ENCODE data around the gene SIGLEC7.
"Not testable (repeated sequence)": the region's sequence is repeated elsewhere in the genome, so short reads cannot be mapped to it uniquely, and the experiment has no call there.

The SIGLEC7 gene

DNA sequence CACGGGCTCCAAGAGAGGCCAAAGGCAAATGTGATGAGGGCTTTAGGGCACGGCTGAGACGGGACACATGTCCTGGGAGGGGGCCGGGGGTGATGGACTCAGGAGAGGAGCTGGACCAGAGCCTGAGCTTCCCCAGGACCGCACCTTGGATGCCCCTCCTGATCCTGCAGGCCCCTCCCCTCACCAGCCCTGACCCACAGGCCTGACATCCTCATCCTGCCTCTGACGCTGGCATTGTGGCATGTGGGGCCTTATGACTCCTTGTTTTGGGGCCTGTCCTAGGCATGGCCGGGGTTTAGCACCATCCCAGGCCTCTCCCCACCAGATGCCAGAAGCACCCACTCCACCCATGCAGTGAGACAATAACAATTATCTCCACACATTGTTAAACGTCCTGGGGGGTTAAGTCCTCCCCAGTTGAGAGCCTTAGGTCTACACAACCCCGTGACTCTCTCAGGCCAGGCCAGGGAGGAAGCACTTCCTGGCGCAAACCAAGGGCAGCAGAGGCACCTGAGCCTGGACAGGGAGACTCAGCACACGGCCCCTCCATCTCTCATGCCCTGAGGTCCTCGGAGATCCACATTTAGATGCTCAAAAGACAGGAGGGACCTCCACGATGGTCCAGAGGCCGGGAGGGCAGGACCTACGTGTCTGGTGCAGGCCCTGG, 841 bp downstream of the SIGLEC7 start:
- not testable (repeated sequence) for ATAC-seq, H3K4me3 Mint-ChIP-seq, H3K36me3 Mint-ChIP-seq, H3K9me3 Mint-ChIP-seq, H3K27ac Mint-ChIP-seq
- peaks cover 12% of the 10 kb centered on the region for H3K4me1 Mint-ChIP-seq
- peaks cover 47% of the 10 kb centered on the region for H3K27me3 Mint-ChIP-seq

GRCh38 chr19:51143486-51143885, 1.4 kb downstream of the SIGLEC7 start:
- Mint-ChIP-seq H3K27ac (no peak overlapping the region), H3K27me3 (peaks cover 45% of the 10 kb centered on the region), H3K36me3 (no peaks in the 10 kb centered on the region), H3K4me3 (no peak overlapping the region), H3K9me3 (no peaks in the 10 kb centered on the region), H3K4me1 (peaks cover 12% of the 10 kb centered on the region)
- no peak for ATAC-seq

DNA sequence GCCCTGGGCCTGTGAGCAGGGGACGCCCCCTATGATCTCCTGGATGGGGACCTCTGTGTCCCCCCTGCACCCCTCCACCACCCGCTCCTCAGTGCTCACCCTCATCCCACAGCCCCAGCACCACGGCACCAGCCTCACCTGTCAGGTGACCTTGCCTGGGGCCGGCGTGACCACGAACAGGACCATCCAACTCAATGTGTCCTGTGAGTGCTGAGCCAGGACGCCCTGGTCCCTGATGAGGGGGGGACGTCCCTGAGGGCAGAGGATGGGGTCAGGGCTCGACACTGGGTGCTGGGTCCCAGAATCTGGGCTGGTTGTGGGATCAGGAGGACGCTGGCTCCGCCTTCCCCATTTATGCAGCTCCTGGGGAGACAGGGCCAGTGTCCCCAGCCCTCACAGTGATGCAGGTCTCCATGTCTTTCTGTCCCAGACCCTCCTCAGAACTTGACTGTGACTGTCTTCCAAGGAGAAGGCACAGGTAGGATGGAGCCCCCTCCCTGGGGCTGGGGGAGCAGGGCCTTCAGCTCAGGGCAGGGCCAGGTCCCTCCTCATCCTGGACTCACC, 2.5 kb downstream of the SIGLEC7 start:
- no peaks in the 10 kb centered on the region for H3K36me3 Mint-ChIP-seq
- H3K27ac Mint-ChIP-seq: no peak overlapping the region
- H3K4me3 Mint-ChIP-seq: no peak overlapping the region
- no peak for ATAC-seq
- H3K4me1 Mint-ChIP-seq: peaks cover 8% of the 10 kb centered on the region
- H3K9me3 Mint-ChIP-seq: no peaks in the 10 kb centered on the region
- H3K27me3 Mint-ChIP-seq: peaks cover 45% of the 10 kb centered on the region

- peaks cover 5% of the 10 kb centered on the region for H3K9me3 Mint-ChIP-seq
- no peak for ATAC-seq
- H3K27me3 Mint-ChIP-seq: peaks cover 45% of the 10 kb centered on the region
- no peak overlapping the region for H3K4me3 Mint-ChIP-seq
- H3K36me3 Mint-ChIP-seq: no peaks in the 10 kb centered on the region
- H3K27ac Mint-ChIP-seq: no peak overlapping the region
- no peaks in the 10 kb centered on the region for H3K4me1 Mint-ChIP-seq
Observed at GRCh38 chr19:51145916-51146493, 3.9 kb downstream of the SIGLEC7 start.

DNA sequence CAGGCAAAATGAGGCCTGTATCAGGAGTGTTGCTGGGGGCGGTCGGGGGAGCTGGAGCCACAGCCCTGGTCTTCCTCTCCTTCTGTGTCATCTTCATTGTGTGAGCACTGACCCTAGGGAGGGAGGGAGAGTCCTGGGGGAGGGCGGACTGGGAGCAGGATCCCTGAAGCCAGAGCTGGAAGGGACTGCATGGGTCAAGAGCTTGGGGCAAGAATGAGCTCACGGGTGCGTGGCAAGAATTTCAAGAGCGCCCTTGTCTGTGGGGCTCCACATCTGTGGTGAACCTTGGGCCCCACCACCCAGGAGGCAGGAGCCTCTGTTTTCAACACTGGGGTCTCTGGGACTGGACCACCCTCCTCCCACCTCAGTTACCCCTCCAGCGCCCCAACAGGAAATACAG, 4.7 kb downstream of the SIGLEC7 start:
- Mint-ChIP-seq H3K4me3 (no peak overlapping the region), H3K27me3 (peaks cover 50% of the 10 kb centered on the region), H3K9me3 (peaks cover 5% of the 10 kb centered on the region), H3K36me3 (no peaks in the 10 kb centered on the region), H3K27ac (no peak overlapping the region), H3K4me1 (no peaks in the 10 kb centered on the region)
- ATAC-seq: no peak

GRCh38 chr19:51147663-51148062, 5.6 kb downstream of the SIGLEC7 start:
- H3K27me3 Mint-ChIP-seq: peaks cover 53% of the 10 kb centered on the region
- H3K4me1 Mint-ChIP-seq: no peaks in the 10 kb centered on the region
- H3K4me3 Mint-ChIP-seq: no peak overlapping the region
- H3K27ac Mint-ChIP-seq: no peak overlapping the region
- no peaks in the 10 kb centered on the region for H3K36me3 Mint-ChIP-seq
- no peak for ATAC-seq
- peaks cover 5% of the 10 kb centered on the region for H3K9me3 Mint-ChIP-seq

GRCh38 chr19:51148580-51148979, 6.5 kb downstream of the SIGLEC7 start:
- Mint-ChIP-seq H3K27me3 (peaks cover 60% of the 10 kb centered on the region), H3K9me3 (peaks cover 5% of the 10 kb centered on the region), H3K4me1 (no peaks in the 10 kb centered on the region), H3K27ac (no peak overlapping the region), H3K4me3 (no peak overlapping the region), H3K36me3 (no peaks in the 10 kb centered on the region)
- ATAC-seq: no peak

- Mint-ChIP-seq H3K27ac (no peak overlapping the region), H3K9me3 (peaks cover 5% of the 10 kb centered on the region), H3K4me1 (no peaks in the 10 kb centered on the region), H3K4me3 (no peak overlapping the region), H3K36me3 (no peaks in the 10 kb centered on the region), H3K27me3 (peaks cover 60% of the 10 kb centered on the region)
- no peak for ATAC-seq
Observed at GRCh38 chr19:51150627-51151026, 8.5 kb downstream of the SIGLEC7 start.

- H3K36me3 Mint-ChIP-seq: no peaks in the 10 kb centered on the region
- H3K9me3 Mint-ChIP-seq: no peaks in the 10 kb centered on the region
- ATAC-seq: no peak
- no peak overlapping the region for H3K4me3 Mint-ChIP-seq
- no peaks in the 10 kb centered on the region for H3K4me1 Mint-ChIP-seq
- no peak overlapping the region for H3K27ac Mint-ChIP-seq
- H3K27me3 Mint-ChIP-seq: peaks cover 49% of the 10 kb centered on the region
Observed at GRCh38 chr19:51156710-51157109, 14.6 kb downstream of the SIGLEC7 start.

DNA sequence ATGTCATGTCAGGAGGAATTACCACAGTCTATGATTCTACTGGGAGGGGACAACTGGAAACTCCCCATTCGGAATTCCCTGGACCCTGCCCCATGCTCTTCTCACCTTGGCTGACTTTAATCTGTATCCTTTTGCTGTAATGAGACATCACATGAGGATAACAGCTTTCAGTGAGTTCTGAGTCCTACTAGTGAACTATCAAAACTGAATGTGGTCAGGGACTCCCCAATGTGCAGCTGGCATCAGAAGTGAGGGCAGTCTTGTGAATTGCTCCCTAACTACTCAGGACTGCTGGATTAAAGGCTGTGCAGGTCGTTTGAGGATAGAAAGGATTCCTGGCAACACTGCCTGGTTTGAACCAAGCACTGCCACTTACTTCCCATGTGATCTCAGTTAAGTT, 15.2 kb downstream of the SIGLEC7 start:
- H3K27ac Mint-ChIP-seq: no peak overlapping the region
- ATAC-seq: no peak
- no peaks in the 10 kb centered on the region for H3K36me3 Mint-ChIP-seq
- peaks cover 44% of the 10 kb centered on the region for H3K27me3 Mint-ChIP-seq
- no peaks in the 10 kb centered on the region for H3K9me3 Mint-ChIP-seq
- no peaks in the 10 kb centered on the region for H3K4me1 Mint-ChIP-seq
- H3K4me3 Mint-ChIP-seq: no peak overlapping the region

DNA sequence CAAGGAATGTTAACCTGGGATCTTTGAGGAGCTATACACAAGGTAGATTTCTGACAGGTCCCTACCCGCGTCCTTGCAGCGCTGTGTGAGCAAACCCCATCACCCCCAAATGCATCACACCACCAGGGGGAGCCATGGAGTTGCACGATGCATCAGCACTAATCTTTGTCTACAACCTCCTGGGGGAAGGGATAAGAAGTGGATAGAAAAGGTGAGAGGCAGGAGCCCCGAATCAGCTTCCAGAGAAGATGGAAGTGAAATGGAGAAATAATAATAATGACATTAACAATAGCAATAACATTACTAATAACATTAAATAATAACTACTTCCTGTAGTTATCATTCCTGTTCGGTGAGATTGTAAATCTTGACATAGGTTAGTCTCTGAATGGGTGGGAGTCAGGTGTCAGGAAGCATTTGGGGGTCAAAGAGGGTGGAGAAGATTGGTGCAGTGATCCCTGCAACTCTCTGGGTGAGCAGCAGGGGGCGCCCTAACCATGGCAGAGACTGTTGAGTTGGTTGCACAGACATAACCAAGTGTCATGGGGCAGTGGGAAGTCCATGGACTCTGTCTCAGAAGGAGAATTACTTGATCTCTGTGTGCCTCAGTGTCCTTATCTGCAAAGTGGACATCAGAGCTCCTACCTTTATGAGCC, 16.5 kb downstream of the SIGLEC7 start:
- Mint-ChIP-seq H3K4me3 (no peak overlapping the region), H3K9me3 (no peaks in the 10 kb centered on the region), H3K4me1 (no peaks in the 10 kb centered on the region), H3K36me3 (no peaks in the 10 kb centered on the region), H3K27me3 (peaks cover 30% of the 10 kb centered on the region), H3K27ac (no peak overlapping the region)
- no peak for ATAC-seq

GRCh38 chr19:51159656-51160055, 17.6 kb downstream of the SIGLEC7 start:
- ATAC-seq: no peak
- peaks cover 20% of the 10 kb centered on the region for H3K27me3 Mint-ChIP-seq
- H3K36me3 Mint-ChIP-seq: no peaks in the 10 kb centered on the region
- no peaks in the 10 kb centered on the region for H3K9me3 Mint-ChIP-seq
- H3K4me3 Mint-ChIP-seq: no peak overlapping the region
- H3K4me1 Mint-ChIP-seq: no peaks in the 10 kb centered on the region
- no peak overlapping the region for H3K27ac Mint-ChIP-seq

DNA sequence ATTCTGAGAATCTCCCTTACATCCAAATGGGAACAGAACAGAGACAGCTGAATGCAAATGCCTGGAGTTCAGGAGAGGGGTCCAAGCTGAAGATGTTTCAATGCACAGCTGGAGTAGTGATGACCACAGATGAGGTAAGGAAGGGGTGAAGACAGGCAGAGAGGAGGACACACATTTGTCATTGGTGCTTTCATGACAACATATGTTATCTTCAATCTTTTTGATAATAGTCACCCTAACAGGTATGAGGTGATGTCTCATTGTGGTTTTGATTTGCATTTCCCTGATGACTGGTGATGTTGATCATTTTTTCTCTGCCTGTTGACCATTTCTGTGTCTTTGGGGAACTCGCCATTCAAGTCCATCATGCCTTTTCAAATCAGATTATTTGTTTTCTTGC, 19.2 kb downstream of the SIGLEC7 start:
- H3K9me3 Mint-ChIP-seq: no peaks in the 10 kb centered on the region
- peaks cover 11% of the 10 kb centered on the region for H3K27me3 Mint-ChIP-seq
- H3K27ac Mint-ChIP-seq: no peak overlapping the region
- no peaks in the 10 kb centered on the region for H3K36me3 Mint-ChIP-seq
- ATAC-seq: no peak
- H3K4me3 Mint-ChIP-seq: no peak overlapping the region
- H3K4me1 Mint-ChIP-seq: no peaks in the 10 kb centered on the region

DNA sequence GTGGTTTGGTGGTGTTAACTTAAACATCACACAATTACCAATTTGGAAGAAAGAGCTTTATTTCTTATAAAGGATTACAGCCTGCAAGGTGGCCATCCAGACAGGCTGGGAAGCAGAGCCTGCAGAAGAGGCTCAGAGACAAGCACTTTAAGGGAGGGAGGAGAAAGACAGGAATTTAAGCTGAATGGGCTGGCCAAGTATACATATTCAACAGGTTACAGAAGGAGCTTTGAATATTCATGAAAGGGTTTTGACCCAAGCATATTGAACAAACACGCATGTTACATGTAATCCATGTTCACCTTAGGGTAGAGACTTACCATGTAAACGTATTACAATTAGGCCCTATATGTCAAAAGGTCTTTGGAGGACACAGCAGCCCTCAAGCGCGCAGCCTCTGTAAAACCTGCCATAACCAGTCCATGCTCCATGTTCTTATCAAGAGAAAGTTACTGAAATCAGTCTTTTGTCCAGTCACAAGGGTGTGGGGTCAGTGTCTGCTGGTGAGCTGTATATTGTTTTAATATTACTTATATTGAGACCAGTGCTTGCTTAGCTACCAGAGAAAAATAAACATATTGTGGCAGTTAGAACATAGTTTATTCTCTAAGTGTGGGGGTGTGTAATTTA, 19.9 kb downstream of the SIGLEC7 start:
- Mint-ChIP-seq H3K36me3 (no peaks in the 10 kb centered on the region), H3K27ac (no peak overlapping the region), H3K9me3 (no peaks in the 10 kb centered on the region), H3K27me3 (peaks cover 17% of the 10 kb centered on the region), H3K4me3 (no peak overlapping the region), H3K4me1 (peaks cover 3% of the 10 kb centered on the region)
- no peak for ATAC-seq

DNA sequence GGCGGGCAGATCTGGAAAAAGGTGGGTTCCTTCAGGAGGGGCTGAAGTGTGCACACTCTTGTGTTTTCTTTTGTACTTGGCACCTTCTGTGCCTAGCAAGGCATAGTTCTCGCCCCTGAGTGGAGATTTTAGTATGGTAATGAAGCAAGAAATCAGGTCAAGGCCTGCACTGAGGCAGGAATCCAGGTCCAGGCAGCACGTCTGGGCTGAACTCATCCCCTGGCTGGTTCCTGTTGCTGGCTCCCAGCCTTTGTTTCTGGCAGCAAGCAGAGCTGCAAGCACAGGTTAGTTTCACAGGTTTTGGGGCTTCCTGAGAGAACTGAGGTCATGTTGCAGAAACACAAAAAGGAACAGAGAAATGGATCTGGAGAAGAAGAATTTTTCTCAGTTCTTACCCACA, 21.2 kb downstream of the SIGLEC7 start:
- Mint-ChIP-seq H3K36me3 (no peaks in the 10 kb centered on the region), H3K4me3 (no peak overlapping the region), H3K9me3 (no peaks in the 10 kb centered on the region), H3K4me1 (peaks cover 9% of the 10 kb centered on the region), H3K27me3 (peaks cover 27% of the 10 kb centered on the region), H3K27ac (no peak overlapping the region)
- ATAC-seq: no peak
